ENCODE data around the gene PC. TPM values are rescaled to one million over a fixed set of nuclear protein-coding genes. Genes with fewer than 3 reads are reported as not detected.

PC gene
- total RNA-seq, 4 donors from 2014 or later: 13.1 to 67.6 (median 32.1) TPM

GRCh38 chr11:66866007-66866406, 92.2 kb downstream of the PC start:
- H3K4me1 ChIP-seq: no peaks in the 10 kb centered on the region
- DNase-seq (no peak), ATAC-seq (no peak)

GRCh38 chr11:66864924-66865697, 93.1 kb downstream of the PC start:
- in situ Hi-C loops (cut with MboI; ENCODE audit: low sequenced_read_pairs in 4 of 4) (no loop called here), intact Hi-C loops (cut with DNase I; ENCODE audit: low total_unique reads) (no loop called here)
- Histone ChIP-seq H3K4me1 (no peaks in the 10 kb centered on the region), H3K9me3 (no peaks in the 10 kb centered on the region), H3K36me3 (peaks cover 0 to 1% of the 10 kb centered on the region in 2 donors), H3K27me3 (no peaks in the 10 kb centered on the region), H3K27ac (no peak overlapping the region), H3K4me3 (no peak overlapping the region)
- no peak for TF ChIP-seq CTCF (IDR thresholded peaks at IDR 0.05 in 4 of 5, conservative IDR thresholded peaks at IDR 0.05 in 1 of 5)
- TF ChIP-seq POLR2A (IDR thresholded peaks at IDR 0.05): no peak
- no peak for DNase-seq
- no peak for ATAC-seq

More at GRCh38 chr11:66866007-66866406, 92.2 kb downstream of the PC start:
- H3K4me3 ChIP-seq: no peak overlapping the region
- intact Hi-C loops (cut with DNase I; ENCODE audit: low total_unique reads): no loop called here
- no peak overlapping the region for H3K27ac ChIP-seq
- in situ Hi-C loops (cut with MboI; ENCODE audit: low sequenced_read_pairs in 4 of 4): no loop called here
- peaks cover 0 to 9% of the 10 kb centered on the region in 2 donors for H3K36me3 ChIP-seq
- TF ChIP-seq CTCF (IDR thresholded peaks at IDR 0.05 in 4 of 5, conservative IDR thresholded peaks at IDR 0.05 in 1 of 5): no peak
- no peak for TF ChIP-seq POLR2A (IDR thresholded peaks at IDR 0.05)
- no peaks in the 10 kb centered on the region for H3K27me3 ChIP-seq
- no peaks in the 10 kb centered on the region for H3K9me3 ChIP-seq

- no peak for DNase-seq
- Histone ChIP-seq H3K27me3 (no peaks in the 10 kb centered on the region), H3K27ac (no peak overlapping the region), H3K9me3 (no peaks in the 10 kb centered on the region), H3K36me3 (no peaks in the 10 kb centered on the region), H3K4me3 (no peak overlapping the region), H3K4me1 (no peaks in the 10 kb centered on the region)
- TF ChIP-seq CTCF (IDR thresholded peaks at IDR 0.05 in 4 of 5, conservative IDR thresholded peaks at IDR 0.05 in 1 of 5) (no peak), POLR2A (IDR thresholded peaks at IDR 0.05) (no peak)
- no peak for ATAC-seq
- in situ Hi-C loops (cut with MboI; ENCODE audit: low sequenced_read_pairs in 4 of 4) (no loop called here), intact Hi-C loops (cut with DNase I; ENCODE audit: low total_unique reads) (no loop called here)
Observed at GRCh38 chr11:66864172-66864901, 93.8 kb downstream of the PC start.

- no peaks in the 10 kb centered on the region for H3K9me3 ChIP-seq
- no peak overlapping the region for H3K4me3 ChIP-seq
- no peaks in the 10 kb centered on the region for H3K4me1 ChIP-seq
- H3K27ac ChIP-seq: no peak overlapping the region
- H3K36me3 ChIP-seq: no peaks in the 10 kb centered on the region
- no peak for DNase-seq
- H3K27me3 ChIP-seq: no peaks in the 10 kb centered on the region
- no peak for ATAC-seq
- intact Hi-C loops (cut with DNase I; ENCODE audit: low total_unique reads) (no loop called here), in situ Hi-C loops (cut with MboI; ENCODE audit: low sequenced_read_pairs in 4 of 4) (no loop called here)
- TF ChIP-seq POLR2A (IDR thresholded peaks at IDR 0.05): no peak
- TF ChIP-seq CTCF (IDR thresholded peaks at IDR 0.05 in 4 of 5, conservative IDR thresholded peaks at IDR 0.05 in 1 of 5): no peak
Observed at GRCh38 chr11:66863428-66864125, 94.6 kb downstream of the PC start.

Data from gastrocnemius medialis (tissue), 4 donors.